ENCODE data around the gene ADCY1. TPM values are rescaled to one million over a fixed set of nuclear protein-coding genes. Genes with fewer than 3 reads are reported as not detected.
"Not testable (repeated sequence)": the region's sequence is repeated elsewhere in the genome, so short reads cannot be mapped to it uniquely, and the experiment has no call there.

Gene ADCY1
- 0.17 and 0.93 TPM in 2 replicates for total RNA-seq

DNA sequence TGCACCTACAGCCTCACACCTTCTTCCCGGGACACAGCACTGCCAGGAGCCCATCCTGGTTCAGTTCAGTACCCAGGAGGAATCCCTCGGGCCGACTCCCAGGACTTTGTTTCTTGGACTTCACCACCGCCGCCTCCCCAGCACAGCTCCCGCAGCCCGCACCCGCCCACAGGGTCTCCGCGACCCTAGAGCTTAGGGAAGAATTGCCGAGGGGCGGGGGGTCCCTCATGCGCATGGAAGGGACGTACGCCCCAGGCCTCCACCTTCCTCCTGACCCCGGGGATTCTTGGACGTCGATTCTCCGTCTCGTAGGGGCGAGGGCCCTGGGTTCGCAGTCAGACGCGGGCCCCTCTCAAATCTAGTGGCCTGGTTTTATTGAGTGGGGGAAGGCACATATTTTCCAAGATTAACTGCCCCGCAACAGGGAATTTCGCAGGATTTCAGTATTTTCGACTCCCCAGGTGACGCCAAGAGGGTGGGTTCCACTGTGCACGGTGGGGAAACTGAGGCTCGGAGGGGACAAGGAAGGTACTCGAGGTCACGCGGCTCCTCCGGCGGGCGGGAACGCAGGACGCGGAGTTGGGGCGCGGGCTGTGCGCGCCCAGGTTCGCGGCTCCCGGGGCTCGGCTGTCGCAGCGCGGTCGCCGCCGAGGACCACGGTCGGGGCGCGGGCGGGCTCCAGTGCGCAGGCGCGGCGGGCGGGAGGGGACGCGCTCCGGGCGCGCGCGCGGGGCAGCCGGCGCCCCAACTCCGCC lies at the start of gene ADCY1:
ADCY1 (plus strand) TSS at position 708 of the 755 bp plus-strand sequence. CDS start 176 bp downstream, outside the sequence.
- DNase-seq, result no peak

DNA sequence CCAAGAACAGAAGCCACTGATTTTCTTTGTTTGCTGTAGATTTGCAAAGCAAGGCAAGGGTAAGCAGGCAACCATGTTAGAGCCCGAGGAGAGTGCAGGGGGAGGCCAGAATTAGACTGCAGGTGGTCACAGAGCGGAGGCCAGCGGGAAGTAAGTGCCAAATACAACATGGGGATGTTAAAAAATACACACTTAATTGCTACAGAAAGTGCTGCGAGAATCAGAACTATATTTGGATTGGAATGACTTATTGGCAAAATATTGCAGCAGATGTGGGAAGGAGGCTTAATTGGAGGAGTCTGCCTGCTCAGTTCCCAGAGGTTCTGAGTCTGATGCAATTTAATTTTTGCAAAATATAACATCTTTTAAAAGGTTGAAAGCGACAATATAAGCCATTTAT lies 49.7 kb upstream of the ADCY1 start:
- DNase-seq, result no peak

DNA sequence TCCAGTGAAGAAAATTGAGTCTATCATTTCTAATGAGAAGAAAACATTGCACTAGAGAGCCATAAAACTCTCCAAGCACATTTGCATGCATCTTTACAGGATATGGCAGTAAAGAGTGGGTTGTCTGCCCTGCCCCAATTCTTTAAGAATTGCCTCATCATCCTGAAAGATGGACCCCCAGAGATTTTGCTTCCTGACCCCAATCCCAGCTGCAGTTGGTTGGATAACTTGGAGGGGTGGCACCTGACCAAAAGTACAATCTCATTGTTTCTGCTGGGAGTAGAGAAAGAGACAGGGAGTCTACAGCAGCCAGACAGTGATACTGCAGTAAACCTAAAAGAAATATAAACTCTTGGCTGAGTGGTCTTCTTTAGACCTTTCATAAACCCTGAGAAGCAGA lies 49.1 kb upstream of the ADCY1 start:
- DNase-seq, result no peak

DNA sequence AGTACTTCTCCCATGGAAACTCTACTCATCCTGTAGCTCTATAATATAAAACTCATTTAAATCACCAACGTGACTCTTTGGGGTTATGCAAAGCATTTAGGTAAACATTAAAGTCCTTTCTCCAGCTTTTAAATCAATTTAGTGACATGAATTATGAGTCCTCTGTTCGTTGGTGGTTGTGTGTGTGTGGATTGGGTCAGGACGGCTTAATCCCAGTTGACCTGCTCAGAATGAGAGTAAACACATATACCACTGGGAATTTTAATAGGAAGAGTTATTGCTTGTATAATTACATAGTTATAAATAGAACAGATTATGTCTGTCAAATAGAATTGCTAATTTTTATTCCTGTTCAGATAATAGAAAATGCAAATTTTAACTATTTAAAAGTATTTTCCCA lies 30.7 kb upstream of the ADCY1 start:
- no peak for DNase-seq

DNA sequence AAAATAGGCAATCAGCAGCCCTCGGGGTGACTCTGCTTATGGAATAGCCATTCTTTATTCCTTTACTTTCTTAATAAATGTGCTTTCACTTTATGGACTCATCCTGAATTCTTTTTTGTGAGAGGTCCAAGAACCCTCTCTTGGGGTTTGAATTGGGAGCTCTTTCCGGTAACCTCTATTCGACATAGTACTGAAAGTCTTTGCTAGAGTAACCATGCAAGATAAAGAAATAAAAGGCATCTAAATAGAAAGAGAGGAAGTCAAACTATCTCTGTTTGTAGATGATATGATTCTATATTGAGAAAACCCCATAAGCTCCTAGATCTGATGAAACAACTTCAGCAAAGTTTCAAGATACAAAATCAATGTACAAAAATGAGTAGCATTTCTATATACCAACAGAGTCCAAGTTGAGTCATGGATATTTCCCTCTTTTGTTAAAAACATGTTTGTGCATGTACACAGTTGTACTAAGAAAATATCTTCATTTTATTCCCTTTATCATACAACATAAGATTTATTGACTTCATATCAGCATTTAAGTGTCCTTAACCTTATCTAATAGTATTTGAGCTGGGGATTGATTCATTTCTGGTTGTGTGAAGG lies 29.0 kb upstream of the ADCY1 start:
- DNase-seq, result not testable (repeated sequence)

DNA sequence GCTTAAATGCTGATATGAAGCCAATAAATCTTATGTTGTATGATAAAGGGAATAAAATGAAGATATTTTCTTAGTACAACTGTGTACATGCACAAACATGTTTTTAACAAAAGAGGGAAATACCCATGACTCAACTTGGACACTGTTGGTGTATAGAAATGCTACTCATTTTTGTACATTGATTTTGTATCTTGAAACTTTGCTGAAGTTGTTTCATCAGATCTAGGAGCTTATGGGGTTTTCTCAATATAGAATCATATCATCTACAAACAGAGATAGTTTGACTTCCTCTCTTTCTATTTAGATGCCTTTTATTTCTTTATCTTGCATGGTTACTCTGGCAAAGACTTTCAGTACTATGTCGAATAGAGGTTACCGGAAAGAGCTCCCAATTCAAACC lies 25.3 kb upstream of the ADCY1 start:
- not testable (repeated sequence) for DNase-seq

DNA sequence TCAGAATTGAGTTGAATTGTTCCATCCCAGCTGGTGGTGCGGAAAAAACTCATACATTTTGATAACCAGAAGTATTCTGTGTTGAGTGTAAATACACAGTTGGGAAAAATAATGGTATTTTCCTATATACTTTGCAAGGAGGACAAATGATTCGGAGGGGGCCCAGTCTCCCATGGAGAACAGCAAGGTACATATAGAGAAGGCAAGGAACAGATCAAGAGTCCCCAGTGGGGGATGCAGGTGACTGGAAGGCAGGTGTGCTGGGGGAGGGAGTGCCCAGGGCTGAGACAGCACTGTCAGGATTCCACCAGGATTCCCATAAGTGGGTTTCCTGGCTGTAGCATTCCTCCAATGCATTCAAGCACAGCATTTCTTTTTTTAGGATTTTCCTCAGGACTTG lies 10.8 kb upstream of the ADCY1 start:
- no peak for DNase-seq

DNA sequence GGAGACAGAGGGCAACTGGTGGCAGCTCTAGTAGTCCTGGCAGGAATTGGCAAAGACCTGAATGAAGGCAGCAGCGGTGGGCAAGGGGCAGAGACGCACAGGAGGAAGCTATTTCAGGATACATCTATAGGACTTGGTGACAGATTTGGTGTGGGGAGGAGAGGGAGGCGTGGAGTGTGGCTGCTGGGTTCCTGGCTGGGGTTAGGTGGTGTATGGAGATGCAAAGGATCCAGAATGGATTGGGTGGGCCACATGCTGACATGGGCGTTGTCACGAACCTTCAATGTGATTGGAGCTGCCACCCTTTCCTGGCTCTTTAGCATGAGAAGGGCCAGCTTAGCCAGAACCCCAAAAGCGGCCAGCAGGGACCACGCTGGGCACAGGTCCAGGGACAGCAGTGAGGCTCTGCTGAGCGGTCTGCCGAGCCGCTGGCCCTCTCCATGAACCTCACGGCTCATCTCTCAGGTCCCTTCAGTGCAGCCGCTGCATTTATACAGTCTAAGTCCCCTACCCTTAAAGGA lies 10.2 kb upstream of the ADCY1 start:
- no peak for DNase-seq

DNA sequence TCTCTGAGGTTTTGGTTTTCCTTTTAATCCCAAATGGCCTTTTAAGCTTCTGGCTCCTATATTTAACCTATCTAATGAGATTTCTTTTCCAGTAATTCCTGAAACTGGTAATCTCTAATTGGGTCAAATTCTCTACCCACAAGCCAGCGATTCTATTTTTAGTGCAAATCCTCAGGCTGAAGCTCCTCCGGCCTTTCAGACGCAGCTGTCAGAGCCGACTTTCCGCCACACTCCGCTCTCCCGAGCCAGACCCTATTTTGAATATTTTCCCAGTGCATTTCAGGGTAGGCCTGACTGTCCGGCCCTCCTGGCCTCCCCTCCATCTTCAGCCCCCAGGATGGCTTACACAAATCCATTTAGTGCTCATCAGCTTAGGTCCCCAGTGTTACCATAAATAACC lies 9.7 kb upstream of the ADCY1 start:
- DNase-seq, result no peak

DNA sequence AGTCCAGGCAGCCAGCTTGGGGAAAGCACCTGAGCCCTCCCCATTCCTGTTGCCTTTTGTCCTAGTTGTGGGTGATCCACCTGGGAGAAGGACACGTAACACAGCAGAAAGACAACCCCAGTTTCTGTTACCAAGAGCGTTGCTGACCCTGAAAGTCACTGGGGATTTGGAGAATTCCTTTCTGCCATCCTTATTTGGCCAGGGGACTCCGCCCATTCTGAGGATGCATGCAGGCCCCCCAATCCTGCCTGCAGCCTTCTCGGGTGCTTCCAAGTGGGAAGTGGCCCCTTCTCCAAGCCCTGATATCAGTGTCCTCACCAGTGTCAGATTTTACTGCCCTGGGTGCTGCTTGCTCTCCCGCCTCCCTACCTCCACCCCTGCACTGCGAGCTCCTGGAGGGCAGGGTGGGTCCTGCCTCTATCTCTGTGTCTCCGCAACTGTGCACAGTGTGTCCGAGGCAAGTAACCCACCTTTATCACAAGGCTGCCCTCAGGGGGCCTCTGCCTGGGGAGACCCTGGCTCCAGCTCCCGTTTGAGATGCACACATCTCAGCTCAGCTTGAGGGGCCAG lies 9.2 kb upstream of the ADCY1 start:
- DNase-seq, result no peak

DNA sequence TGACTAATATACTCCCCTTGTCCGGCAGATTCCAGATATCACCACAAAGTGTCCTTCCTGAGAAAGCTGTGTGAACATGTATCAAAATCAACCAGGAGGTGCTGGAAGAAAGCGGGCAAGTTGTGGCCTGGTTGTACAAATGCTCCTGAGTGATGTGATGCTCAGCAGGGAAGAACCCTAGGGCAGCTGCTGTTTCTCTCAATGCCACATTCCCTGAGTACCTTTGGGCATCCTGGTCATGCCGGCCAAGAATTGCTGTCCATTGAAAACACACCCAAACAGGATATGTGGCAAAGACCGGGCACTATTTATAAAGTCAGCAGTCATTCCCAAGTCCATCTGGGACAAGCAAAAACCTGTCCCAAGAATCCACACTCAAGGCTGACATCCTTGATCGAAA lies 7.8 kb upstream of the ADCY1 start:
- DNase-seq, result no peak

DNA sequence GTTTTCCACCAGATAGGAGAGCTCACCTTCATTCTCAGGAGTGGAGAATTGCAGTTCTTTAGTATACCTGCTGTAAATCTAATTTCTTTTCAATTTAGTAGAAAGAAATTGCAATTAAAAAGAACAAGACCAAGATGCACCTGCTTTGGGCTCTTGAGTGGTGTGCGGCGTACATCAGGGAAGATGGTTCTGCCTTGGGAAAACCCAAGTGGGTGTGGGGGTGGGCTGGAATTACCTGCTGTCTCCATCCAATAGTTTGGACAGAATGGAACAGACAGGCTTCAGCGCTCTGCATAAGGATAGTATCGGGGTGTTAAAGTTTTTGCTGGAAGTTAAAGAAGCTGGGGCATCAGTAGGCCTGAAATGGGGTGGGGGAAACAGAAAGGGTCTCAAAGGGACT lies 7.2 kb upstream of the ADCY1 start:
- DNase-seq, result no peak

DNA sequence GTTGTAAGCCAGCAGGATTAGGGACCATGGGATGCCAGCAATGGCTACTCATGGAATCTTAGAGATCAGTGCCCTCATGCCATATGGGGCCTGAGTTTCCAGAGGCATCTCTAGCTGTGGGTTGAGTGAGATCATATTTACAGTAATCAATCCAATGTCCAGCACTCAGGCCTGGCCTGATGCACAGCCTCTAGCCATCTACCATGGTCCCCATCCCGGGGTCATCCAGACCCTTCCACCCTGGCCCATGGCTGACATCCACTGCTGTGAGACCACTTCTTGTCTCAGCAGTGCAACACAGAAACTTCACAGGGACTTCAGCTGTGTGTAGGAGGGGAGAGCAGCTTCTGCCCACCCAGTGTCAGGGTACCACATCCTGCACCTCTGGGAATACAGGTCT lies 6.5 kb upstream of the ADCY1 start:
- no peak for DNase-seq

DNA sequence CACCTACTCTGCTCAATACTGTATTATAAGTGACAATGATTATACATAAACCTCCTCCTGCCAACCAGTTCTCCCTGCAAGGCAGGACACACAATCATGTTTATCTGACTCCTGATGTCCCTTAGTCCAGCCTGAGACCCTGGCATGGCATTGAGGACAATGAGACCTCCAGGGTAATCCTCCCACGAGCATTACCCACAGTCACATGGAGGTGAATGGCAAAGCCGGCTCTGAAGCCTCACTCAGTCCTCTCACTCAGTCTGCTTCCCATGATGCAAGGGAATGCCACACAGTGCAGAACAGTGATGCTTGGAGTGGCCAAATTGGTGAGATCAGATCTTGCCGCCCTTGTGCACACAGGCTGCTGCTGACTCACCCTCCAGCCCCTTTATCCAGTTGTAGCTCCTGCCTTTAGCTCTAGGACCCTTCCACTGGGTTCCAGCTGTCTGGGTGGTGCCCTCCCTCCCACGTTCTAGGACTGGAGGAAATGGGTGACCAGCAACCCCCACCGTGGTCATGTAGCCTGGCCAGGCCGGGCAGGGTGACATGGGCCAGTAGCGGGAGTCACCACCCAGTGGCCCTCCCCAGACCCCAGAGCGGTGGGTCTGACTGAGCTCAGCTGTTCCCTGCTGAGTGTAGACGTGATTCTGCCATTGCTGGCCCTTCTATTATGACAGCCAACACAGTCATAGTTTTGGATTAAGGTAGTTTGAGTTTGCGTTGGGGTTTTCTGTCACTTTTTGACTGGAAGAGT lies 5.5 kb upstream of the ADCY1 start:
- DNase-seq, result no peak

DNA sequence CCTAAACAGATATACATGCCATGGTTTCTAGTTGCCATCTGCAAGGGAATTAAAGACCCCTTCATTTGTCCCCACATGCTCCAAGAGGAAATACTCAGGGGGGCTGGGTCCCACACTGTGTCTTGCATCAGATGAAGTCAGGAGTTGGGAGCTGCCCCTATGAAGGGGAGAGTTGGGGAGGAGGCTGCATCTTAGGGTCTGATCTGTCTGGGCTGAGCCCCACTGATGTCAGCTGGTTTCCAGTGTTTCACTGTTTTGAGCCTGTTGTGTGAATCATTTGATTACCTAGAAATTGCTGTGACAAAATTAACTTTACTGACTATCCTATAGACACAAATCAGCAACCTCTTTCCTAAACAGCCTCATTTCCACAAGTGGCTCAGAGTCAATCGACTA lies 4.9 kb upstream of the ADCY1 start:
- DNase-seq, result no peak

DNA sequence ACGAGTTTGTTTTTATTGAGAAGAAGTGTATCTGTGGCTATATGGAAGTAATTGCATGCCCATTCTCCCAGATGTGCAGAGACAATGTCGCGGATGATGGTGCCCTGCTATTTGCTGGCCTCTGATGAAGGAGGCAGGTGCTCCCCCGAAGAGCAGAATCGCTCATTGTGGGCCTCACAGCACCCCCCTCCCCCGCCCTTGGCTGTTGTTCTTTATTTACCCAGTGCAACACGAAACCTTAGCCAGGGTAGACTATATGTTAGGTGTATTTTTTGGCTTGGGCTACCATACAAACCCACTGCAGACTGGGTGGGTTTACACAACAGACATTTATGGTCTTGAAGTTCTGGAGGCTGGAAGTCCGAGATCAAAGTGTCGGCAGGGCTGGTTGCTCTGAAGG lies 3.4 kb upstream of the ADCY1 start:
- no peak for DNase-seq

DNA sequence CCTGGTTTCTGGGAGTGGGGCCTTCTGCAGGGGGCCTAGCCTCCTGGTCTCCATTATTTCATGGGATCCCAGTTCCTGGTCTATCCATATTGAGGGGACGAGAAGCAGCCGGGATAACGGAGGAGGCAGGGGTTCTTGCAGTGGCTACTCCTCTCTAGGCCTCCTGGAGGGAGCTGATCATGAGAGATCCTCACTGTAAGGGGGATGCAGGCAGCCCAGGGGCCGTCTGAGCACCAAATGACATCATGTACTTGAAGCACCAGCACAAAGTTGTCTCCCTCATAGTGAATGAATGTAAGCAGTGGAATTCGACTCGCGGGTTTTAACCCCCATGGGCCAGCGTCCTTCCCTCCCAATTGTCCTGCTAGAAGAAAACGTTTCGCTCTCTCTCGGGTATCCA lies 964 bp upstream of the ADCY1 start:
- no peak for DNase-seq

DNA sequence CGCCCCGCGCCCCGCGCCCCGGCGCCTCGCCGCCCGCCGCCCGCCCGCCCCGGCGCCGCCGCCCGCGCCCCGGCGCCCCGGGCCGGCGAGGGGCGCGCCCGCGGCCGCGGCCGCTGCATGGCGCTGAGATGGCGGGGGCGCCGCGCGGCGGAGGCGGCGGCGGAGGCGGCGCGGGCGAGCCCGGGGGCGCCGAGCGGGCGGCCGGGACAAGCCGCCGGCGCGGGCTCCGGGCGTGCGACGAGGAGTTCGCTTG lies 174 bp downstream of the ADCY1 start:
- no peak for DNase-seq

DNA sequence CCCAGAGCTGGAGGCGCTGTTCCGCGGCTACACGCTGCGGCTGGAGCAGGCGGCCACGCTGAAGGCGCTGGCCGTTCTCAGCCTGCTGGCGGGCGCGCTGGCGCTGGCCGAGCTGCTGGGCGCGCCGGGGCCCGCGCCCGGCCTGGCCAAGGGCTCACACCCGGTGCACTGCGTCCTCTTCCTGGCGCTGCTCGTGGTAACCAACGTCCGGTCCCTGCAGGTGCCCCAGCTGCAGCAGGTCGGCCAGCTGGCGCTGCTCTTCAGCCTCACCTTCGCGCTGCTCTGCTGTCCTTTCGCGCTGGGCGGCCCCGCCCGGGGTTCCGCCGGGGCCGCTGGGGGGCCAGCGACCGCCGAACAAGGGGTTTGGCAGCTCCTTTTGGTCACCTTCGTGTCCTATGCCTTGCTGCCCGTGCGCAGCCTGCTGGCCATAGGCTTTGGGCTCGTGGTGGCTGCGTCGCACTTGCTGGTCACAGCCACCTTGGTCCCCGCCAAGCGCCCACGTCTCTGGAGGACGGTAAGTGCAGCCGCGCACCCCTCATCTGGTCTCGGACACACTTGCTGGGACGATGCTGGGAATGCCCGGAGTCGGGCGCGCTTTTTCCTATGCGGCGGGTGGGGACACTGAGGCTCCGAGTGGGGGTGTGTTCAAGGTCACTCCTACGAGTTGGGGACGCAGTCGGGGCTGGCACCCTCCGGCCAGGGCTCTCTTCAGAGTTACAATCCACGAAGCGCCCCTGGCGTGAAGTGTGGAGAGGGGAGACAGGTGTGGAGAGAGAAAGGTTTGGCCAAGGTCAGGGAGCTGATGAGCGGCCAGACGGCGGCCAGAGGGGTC lies 717 bp downstream of the ADCY1 start:
- DNase-seq, result peak; percentile 63

DNA sequence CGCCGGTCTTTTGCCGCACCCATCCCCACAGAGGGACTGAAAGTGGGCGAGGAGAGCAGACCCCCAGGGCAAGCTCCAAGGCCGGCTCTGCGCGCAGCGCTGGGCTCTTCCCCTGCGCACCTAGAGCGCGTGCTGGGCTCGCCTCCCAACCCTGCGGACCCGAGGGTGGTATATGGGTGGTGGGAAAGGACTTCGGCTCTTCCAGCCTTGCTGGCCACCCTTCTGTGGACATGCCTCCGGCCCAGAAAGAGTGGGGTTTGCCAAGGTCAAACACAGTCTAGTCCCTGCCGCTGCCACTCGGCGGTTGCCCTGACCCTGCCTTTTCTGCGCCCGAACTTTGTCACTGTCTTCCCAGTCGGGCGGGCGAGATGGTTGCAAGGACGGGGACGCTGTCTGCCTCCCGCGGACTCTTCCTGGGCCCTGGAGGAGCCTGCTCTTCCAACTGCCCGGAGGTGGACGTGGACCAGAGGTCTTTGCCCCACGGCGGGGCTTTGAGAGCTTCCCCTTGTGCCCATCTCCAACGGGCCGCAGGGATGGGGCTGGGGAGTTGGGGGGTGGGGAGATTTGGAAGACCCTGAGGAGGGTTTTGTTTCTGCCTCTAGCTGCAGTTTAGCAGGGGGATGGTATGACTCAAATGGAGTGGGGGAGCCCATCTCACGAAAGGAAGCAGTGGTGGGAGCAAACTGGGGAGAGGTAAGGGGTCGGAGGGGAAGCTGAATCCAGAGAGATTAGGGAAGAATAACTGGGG lies 1.5 kb downstream of the ADCY1 start:
- no peak for DNase-seq

DNA sequence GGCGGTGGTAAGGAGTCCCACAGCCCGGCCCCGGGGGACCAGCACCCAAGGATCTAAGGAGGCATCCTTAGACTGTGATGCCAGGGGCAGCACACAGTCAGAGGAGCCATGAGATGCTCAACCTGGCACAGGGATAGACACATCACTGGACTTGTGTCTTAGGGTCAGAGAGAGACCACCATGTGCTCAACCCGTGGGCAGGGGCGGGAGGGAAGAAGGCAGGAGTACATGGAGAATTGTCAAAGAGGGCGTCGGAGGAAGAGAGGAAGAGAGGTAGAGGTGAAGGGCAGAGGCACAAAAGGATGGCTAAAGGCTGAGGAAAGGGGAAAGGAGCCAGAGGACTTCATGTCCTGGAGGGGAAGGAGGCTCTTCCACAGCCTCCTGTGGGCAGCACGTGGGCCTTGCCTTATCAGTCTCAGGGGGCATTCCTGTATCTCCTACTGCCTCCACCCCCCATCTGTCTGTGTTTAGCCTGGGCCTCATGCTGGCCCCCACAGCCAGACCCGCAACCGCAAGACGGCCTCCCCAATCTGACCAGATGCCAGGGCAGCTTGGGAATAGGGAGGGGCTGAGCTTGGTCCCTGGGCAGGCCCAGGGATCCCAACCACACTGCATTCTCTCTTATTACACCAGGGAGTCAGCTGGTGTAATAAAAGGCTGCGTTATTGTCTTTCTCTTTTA lies 2.2 kb downstream of the ADCY1 start:
- no peak for DNase-seq

All from dermis blood vessel endothelial cell (primary cell).